ENCODE results near the gene NPVF.

DNA sequence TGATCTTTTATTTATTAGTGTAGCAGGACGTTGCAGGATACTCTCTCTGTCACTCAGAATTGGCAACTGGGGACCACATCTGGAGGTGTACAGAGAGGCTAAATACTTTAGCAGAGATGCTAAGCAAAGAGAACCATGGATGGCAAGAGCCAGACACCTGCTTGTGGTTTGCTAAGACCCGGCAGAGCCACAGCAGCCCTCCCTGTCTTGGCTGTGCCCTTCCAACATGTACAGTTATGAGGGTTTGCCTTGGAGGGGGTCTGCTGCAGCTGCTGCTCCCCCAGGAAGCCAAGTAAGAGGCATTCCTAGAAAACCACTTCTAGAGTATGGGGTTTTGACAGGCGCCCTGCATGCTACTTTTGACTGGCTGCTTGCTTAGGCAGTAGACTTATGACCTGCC is 5.1 kb downstream of the NPVF start:
- TF ChIP-seq, protein P1, sequence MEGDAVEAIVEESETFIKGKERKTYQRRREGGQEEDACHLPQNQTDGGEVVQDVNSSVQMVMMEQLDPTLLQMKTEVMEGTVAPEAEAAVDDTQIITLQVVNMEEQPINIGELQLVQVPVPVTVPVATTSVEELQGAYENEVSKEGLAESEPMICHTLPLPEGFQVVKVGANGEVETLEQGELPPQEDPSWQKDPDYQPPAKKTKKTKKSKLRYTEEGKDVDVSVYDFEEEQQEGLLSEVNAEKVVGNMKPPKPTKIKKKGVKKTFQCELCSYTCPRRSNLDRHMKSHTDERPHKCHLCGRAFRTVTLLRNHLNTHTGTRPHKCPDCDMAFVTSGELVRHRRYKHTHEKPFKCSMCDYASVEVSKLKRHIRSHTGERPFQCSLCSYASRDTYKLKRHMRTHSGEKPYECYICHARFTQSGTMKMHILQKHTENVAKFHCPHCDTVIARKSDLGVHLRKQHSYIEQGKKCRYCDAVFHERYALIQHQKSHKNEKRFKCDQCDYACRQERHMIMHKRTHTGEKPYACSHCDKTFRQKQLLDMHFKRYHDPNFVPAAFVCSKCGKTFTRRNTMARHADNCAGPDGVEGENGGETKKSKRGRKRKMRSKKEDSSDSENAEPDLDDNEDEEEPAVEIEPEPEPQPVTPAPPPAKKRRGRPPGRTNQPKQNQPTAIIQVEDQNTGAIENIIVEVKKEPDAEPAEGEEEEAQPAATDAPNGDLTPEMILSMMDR (conservative IDR thresholded peaks at IDR 0.05; ENCODE audit: low read depth, low read length): no peak
- TF ChIP-seq EZH2 (IDR thresholded peaks at IDR 0.05; ENCODE audit: low read length, unreplicated experiment) (no peak), EZH2phosphoT487 (IDR thresholded peaks at IDR 0.05; ENCODE audit: borderline replicate concordance, low read length) (no peak)
